Natural killer cell (primary cell): Measurements from ENCODE around the gene GTSF1L. TPM values are rescaled to one million over a fixed set of nuclear protein-coding genes. Genes with fewer than 3 reads are reported as not detected.

Experiments used
- ATAC-seq, 3 donors: fragments of 150-1000 bp in 2 of 3; fragments of 200-7000 bp in 1 of 3; cut with Tn5 transposase; 1 replicate in 1 of 3; 2 replicates in 2 of 3; pipeline ENCODE4 v1.10.0; 2021; ENCODE audit warnings: mild to moderate bottlenecking in 2 of 3, moderate library complexity in 2 of 3
- DNase-seq, 2 donors: peaks; one replicate each; pipeline versions ENCODE4 v3.0.0 to v3.0.0-alpha.2; 2013 to 2021; ENCODE audit warnings: mixed read lengths in 1 of 2
- H3K27ac ChIP-seq: one replicate; pipeline ENCODE4 v1.5.1; 2013; ENCODE audit warnings: mild to moderate bottlenecking, low read length
- H3K27me3 ChIP-seq: one replicate; pipeline ENCODE4 v1.6.1; 2013; ENCODE audit warnings: low read length; ENCODE audit not compliant: control insufficient read depth, insufficient read depth
- H3K36me3 ChIP-seq: one replicate; pipeline ENCODE4 v1.6.1; 2013; ENCODE audit warnings: low read length; ENCODE audit not compliant: control insufficient read depth, insufficient read depth
- H3K4me1 ChIP-seq: one replicate; pipeline ENCODE4 v1.6.1; 2013; ENCODE audit warnings: low read length; ENCODE audit not compliant: control insufficient read depth, insufficient read depth
- H3K4me3 ChIP-seq: one replicate; pipeline ENCODE4 v1.5.1; 2013; ENCODE audit warnings: low read length
- H3K9me3 ChIP-seq: one replicate; pipeline ENCODE4 v1.6.1; 2013; ENCODE audit warnings: low read length; ENCODE audit not compliant: control insufficient read depth, insufficient read depth
- H3K27ac Mint-ChIP-seq, 2 donors: one replicate each; pipeline ENCODE4 v1.8.0; 2022; ENCODE audit warnings: mild to moderate bottlenecking in 2 of 2, mixed read lengths in 2 of 2, moderate library complexity in 1 of 2
- H3K27me3 Mint-ChIP-seq, 2 donors: one replicate each; pipeline ENCODE4 v1.8.0; 2022; ENCODE audit warnings: low read depth in 2 of 2, mixed read lengths in 2 of 2
- H3K36me3 Mint-ChIP-seq: one replicate; pipeline ENCODE4 v1.8.0; 2022; ENCODE audit warnings: mixed read lengths
- H3K4me1 Mint-ChIP-seq, 2 donors: one replicate each; pipeline ENCODE4 v1.8.0; 2022; ENCODE audit warnings: mixed read lengths in 2 of 2
- H3K4me3 Mint-ChIP-seq: one replicate; pipeline ENCODE4 v1.8.0; 2022; ENCODE audit warnings: mild to moderate bottlenecking, moderate library complexity, mixed read lengths
- H3K9me3 Mint-ChIP-seq, 2 donors: one replicate each; pipeline ENCODE4 v1.8.0; 2022; ENCODE audit warnings: mixed read lengths in 2 of 2
- WGBS: methylation state at CpG from one replicate; pipeline ENCODE4 v1.1.7; 2013; ENCODE audit warnings: missing lambda C conversion rate; ENCODE audit not compliant: insufficient coverage; 5-methylcytosine and 5-hydroxymethylcytosine counted together
- intact Hi-C: fragments of 100-400 bp; cut with micrococcal nuclease; formaldehyde crosslinking; loops from one replicate; pipeline ENCODE4 v1.14.2; 2022
- total RNA-seq, 4 donors: library from RNA; stranded (reverse); fragments of 120-200 nt in 1 of 4; gene quantifications; one replicate each; pipeline versions ENCODE4 v1.2.3 to v1.2.4, GENCODE V29; 2013 to 2022
- TF ChIP-seq, protein P1 (sequence below): fragments of 200-600 bp; IDR thresholded peaks from one replicate; pipeline ENCODE4 v1.8.0; 2022; ENCODE audit warnings: antibody characterized with exemption

Gene GTSF1L
- total RNA-seq, 3 donors from 2014 or later (not counting 1 experiment from before 2014, with no cell fraction given), result not detected

DNA sequence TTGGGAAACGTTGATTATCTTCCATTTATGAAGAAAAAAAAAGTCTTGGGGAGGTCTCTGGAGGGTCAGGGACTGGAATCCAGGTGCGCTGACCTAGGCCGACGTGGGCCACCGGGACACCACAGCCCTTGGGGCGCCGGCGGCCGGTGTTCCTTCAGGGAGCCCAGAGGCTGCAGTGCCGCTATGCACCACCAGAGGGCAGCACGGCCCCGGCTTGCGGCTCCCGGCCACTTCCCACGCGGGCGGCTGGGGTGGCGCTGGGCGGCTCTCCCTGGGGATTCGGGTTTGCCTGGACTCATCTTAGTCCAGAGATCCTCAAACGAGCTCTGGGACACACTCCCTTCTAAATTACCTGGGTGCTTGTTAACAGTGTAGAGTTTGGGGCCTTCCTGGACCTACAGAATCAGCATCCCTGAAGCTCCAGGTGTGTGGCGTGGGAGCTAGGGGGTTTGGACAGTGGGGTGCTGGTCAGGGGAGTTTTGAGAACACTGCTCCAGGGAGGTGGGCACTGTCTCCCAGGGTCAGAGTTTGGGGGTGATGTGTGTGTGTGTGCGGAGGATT is 23.0 kb upstream of the GTSF1L start:
- Histone ChIP-seq H3K27me3 (peaks cover 26% of the 10 kb centered on the region), H3K4me3 (no peak overlapping the region), H3K4me1 (peaks cover 36% of the 10 kb centered on the region), H3K27ac (no peak overlapping the region), H3K9me3 (no peaks in the 10 kb centered on the region), H3K36me3 (no peaks in the 10 kb centered on the region)
- ATAC-seq (peak; percentile 66 to 79 (median 70)), DNase-seq (peak; percentile 85)
- TF ChIP-seq, protein P1, sequence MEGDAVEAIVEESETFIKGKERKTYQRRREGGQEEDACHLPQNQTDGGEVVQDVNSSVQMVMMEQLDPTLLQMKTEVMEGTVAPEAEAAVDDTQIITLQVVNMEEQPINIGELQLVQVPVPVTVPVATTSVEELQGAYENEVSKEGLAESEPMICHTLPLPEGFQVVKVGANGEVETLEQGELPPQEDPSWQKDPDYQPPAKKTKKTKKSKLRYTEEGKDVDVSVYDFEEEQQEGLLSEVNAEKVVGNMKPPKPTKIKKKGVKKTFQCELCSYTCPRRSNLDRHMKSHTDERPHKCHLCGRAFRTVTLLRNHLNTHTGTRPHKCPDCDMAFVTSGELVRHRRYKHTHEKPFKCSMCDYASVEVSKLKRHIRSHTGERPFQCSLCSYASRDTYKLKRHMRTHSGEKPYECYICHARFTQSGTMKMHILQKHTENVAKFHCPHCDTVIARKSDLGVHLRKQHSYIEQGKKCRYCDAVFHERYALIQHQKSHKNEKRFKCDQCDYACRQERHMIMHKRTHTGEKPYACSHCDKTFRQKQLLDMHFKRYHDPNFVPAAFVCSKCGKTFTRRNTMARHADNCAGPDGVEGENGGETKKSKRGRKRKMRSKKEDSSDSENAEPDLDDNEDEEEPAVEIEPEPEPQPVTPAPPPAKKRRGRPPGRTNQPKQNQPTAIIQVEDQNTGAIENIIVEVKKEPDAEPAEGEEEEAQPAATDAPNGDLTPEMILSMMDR, result peak; percentile 99
- no peaks in the 10 kb centered on the region for H3K9me3 Mint-ChIP-seq
- intact Hi-C loops, result loop anchor here (1.0 to 10.0 kb wide), 3 partner anchors 205 to 435 kb away; partner anchors contain the start of gene JPH2
- H3K27me3 Mint-ChIP-seq, result peaks cover 42 to 58% of the 10 kb centered on the region in 2 donors
- no peak overlapping the region for H3K4me3 Mint-ChIP-seq
- 9% methylated on average over 23 of the region's 23 CpGs for WGBS
- H3K36me3 Mint-ChIP-seq, result no peaks in the 10 kb centered on the region
- no peak overlapping the region for H3K27ac Mint-ChIP-seq
- peaks cover 30 to 33% of the 10 kb centered on the region in 2 donors for H3K4me1 Mint-ChIP-seq

DNA sequence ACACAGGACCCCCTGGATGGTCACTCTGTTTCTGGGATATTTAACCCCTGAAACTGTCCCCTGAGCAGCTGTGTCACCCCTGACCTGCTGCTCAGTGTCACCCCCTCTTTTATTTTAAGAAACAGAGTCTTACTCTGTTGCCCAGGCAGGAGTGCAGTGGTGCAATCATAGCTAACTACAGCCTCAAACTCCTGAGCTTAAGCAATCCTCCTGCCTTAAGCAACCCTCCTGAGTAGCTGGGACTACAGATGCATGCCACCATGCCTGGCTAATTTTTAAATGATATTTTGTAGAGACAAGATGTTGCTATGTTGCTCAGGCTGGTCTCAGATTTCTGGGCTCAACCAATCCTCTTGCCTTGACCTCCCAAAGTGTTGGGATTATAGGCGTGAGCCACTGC is 21.5 kb upstream of the GTSF1L start:
- TF ChIP-seq, protein P1, result no peak
- Mint-ChIP-seq H3K27me3 (peaks cover 42 to 54% of the 10 kb centered on the region in 2 donors), H3K9me3 (no peaks in the 10 kb centered on the region), H3K4me1 (peaks cover 30 to 33% of the 10 kb centered on the region in 2 donors), H3K4me3 (no peak overlapping the region), H3K27ac (no peak overlapping the region), H3K36me3 (no peaks in the 10 kb centered on the region)
- Histone ChIP-seq H3K27ac (no peak overlapping the region), H3K27me3 (peaks cover 23% of the 10 kb centered on the region), H3K9me3 (no peaks in the 10 kb centered on the region), H3K4me3 (no peak overlapping the region), H3K36me3 (no peaks in the 10 kb centered on the region), H3K4me1 (peaks cover 36% of the 10 kb centered on the region)
- intact Hi-C loops, result loop anchor here (10.0 kb wide), 1 partner anchor 437 kb away; the partner anchor contains the start of gene JPH2
- 82% methylated on average over 1 of the region's 1 CpG for WGBS
- no peak for ATAC-seq
- no peak for DNase-seq

DNA sequence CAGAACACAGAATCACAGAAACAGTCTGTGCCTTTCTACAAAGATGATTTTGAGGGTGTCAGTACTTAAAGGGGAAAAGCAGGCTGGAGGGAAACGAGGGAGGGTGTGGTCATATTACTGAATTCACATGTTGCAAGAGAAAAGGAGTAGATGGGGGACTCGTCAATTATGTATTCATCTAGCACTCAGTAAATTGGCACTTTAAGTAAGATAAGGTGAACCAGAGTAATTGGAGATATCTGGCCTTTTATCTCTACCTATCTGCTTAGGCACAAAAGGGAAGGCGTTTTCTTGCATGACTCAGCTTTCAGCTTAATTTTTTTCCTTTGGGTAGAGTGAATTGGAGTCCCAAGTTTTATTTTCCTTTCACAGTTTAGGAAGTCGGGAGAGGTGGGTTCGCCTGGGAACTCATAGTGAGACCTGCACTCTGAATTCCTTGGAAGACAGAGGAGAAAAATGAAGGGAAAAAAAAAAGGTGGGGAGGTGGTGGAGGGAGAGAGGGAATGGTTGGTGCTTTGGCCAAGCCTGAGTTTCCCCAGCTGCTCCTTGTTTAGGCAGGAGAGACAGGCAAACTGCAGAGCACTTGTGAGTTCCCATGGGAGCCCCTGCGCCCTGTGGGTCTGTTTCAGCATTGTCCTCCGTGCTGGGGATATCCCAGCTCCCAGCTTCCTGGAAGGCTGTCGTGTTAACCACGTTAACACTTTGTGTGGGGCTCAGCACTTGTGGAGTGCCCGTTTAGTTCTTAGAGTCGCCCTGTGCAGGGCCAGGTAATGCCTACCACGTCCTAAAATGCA is 19.7 kb upstream of the GTSF1L start:
- Histone ChIP-seq H3K4me1 (peaks cover 19% of the 10 kb centered on the region), H3K36me3 (no peaks in the 10 kb centered on the region), H3K9me3 (no peaks in the 10 kb centered on the region), H3K27ac (no peak overlapping the region), H3K27me3 (peaks cover 17% of the 10 kb centered on the region), H3K4me3 (no peak overlapping the region)
- Mint-ChIP-seq H3K4me3 (no peak overlapping the region), H3K4me1 (peaks cover 15 to 19% of the 10 kb centered on the region in 2 donors), H3K27me3 (peaks cover 40 to 50% of the 10 kb centered on the region in 2 donors), H3K9me3 (no peaks in the 10 kb centered on the region), H3K36me3 (no peaks in the 10 kb centered on the region), H3K27ac (no peak overlapping the region)
- no peak for DNase-seq
- no peak for ATAC-seq
- intact Hi-C loops, result loop anchor here (10.0 kb wide), 1 partner anchor 438 kb away; the partner anchor contains the start of gene JPH2
- WGBS, result 64% methylated on average over 12 of the region's 12 CpGs
- TF ChIP-seq, protein P1, result no peak
